ENCODE data around the gene MAST2.

MAST2 gene

DNA sequence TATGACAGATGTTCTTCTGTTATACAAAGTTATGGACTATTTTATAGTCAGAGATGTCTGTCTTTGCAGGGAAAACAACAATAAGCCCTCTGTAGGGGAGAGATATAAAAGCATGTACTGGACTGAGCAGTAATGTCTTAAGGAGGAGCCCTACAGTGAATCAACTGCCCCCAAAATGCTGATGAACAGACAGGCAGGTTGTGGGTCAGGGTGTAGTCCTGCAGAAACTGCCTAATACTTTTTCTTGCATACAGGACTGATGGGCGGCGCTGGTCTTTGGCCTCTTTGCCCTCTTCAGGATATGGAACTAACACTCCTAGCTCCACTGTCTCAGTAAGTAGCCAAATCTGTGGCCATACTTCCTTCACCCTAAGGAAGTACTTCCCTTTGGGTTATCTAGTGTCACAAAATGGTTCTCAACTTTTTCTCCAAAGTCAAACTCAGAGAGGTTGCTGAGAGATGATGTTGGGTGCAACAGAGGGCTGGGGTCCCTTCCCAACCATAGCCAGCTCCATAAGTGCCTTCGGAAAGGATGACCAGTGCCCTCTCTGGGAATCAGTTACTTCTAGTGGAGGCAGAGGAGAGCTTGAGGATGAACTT is 199.2 kb downstream of the MAST2 start:
- H3K4me3 ChIP-seq (ENCODE audit: low read length), result no peak overlapping the region
- TF ChIP-seq ZNF274 (IDR thresholded peaks at IDR 0.05; ENCODE audit: low read depth, low read length), result no peak

DNA sequence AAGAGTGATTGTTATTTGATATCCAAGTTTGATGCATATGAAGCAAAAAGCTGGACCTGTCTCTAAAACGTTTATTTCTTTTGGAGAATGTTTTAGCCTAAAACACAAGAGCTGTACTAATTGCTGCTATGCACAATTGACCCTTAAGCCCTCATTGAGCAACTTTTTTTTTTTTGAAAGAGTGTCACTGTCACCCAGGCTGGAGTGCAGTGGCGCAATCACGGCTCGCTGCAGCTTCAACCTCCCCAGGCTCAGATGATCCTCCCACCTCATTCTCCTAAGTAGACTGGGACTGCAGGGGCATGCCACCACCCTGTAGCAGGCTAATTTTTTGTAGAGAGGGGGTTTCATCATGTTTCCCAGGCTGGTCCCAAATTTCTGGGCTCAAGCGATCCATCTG is 199.9 kb downstream of the MAST2 start:
- no peak for TF ChIP-seq ZNF274 (IDR thresholded peaks at IDR 0.05; ENCODE audit: low read depth, low read length)
- H3K4me3 ChIP-seq (ENCODE audit: low read length), result no peak overlapping the region

DNA sequence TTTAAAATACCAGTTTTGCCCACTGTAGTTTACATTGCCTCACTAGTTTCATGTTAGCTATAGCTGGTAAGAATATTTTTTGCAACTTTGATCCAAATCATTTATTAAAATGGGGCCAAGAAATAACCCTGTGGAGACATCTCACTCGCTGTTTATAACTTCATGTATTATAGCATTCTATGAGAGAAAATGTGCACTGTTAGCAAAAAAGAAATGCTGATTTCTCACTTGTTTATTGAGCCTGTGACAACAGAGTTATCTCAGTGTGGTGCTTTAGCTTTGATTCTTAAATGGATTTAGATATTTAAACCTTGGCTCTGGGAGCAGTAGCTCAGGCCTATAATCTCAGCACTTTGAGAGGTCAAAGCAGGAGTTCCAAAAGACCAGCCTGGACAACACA is 201.1 kb downstream of the MAST2 start:
- no peak overlapping the region for H3K4me3 ChIP-seq (ENCODE audit: low read length)
- TF ChIP-seq ZNF274 (IDR thresholded peaks at IDR 0.05; ENCODE audit: low read depth, low read length), result no peak

DNA sequence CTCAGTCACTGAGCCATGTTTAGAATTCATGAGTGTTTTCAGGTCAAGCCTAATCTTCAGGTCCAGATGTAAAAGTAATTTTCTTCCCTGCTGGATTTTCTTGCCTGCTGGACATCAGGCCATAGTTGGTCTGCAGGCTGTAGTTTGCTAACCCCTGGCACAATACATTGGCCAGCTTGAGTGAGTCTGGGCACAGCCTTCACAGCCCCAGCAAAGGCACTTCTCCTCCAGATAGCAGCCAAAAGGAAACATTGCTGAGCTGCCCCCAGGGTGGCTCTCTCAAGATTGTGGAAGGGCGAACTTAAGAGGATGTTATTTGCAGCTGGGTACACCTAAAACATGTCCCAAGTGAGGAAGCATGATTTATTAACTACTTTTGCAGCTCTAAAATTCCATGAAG is 202.2 kb downstream of the MAST2 start:
- no peak overlapping the region for H3K4me3 ChIP-seq (ENCODE audit: low read length)
- TF ChIP-seq ZNF274 (IDR thresholded peaks at IDR 0.05; ENCODE audit: low read depth, low read length), result no peak

DNA sequence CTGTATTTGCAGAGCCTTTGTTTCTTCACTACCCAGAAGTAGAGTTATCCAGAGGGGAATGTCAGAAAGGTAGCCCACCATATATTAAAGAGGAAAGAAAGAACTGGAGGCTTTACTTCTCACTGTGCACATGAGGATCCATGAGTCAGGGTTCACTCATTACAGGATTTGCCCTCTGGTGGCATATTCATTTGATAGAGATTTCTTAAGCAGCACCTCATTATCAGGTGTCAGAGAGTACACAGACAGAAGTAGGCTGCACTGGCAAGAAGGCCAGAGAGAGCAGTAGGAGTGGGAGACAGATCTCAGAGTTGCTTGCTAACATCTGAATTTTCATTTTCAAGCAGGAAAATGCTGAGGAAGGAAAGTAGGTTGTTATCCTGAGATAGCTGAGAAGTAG is 205.2 kb downstream of the MAST2 start:
- no peak overlapping the region for H3K4me3 ChIP-seq (ENCODE audit: low read length)
- TF ChIP-seq ZNF274 (IDR thresholded peaks at IDR 0.05; ENCODE audit: low read depth, low read length), result no peak

DNA sequence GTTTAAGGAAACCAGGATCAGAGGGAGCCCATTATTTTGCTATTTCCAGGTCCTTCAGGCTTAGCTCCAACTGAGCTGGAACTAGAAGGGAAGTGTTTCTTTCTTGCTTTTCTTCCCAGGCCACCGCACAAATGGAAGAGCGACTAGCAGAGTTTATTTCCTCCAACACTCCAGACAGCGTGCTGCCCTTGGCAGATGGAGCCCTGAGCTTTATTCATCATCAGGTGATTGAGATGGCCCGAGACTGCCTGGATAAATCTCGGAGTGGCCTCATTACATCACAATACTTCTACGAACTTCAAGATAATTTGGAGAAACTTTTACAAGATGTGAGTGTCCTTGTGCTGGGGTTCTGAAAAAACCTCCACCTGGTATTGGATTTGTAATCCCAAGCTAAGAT is 207.2 kb downstream of the MAST2 start:
- TF ChIP-seq ZNF274 (IDR thresholded peaks at IDR 0.05; ENCODE audit: low read depth, low read length), result no peak
- H3K4me3 ChIP-seq (ENCODE audit: low read length), result no peak overlapping the region

DNA sequence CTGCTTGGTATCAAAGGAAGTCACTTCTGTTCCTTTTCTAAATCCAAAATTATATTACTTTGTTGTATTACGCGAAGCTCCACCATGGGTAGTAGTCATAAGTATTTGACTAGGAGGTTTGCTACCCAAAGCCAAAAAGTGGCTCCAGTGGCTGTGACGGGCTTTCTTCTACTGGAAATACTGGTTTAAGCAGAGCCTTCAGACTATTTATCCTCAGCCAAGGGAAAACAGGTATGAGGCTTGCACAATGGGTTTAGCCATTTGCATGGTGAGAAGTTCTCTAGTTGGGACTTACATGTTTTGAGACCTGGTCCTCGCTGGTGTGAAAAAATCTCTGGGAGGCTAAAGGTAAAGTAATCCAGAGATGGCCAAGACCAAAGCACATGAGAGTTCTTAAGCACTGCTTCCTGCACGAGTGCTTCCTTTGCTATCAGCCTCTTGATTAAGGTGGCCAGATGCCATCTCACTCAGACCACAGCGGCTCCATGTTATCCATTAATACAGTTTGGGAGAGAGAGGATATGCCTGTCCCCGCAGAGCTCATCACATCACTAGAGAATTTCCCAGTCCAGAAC is 207.8 kb downstream of the MAST2 start:
- TF ChIP-seq ZNF274 (IDR thresholded peaks at IDR 0.05; ENCODE audit: low read depth, low read length), result no peak
- H3K4me3 ChIP-seq (ENCODE audit: low read length), result no peak overlapping the region

DNA sequence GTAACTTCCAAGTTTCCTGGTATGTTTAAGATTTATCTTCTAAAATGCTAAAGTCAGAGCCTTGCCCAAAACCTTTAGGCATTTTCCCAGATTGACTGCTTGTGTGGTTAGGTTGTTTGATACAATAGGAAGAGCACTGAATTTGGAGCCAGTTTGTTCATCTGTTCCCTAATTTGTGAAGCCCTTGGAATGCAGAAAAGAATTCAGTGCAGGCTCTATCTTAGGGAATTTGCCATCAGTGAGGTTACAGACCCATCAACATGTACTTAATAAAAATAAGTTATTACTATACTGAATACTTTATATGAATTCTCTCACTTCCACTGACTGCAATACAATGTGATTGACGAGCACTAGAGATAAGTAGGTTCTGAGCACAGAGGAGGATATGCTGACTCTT is 208.8 kb downstream of the MAST2 start:
- H3K4me3 ChIP-seq (ENCODE audit: low read length), result no peak overlapping the region
- TF ChIP-seq ZNF274 (IDR thresholded peaks at IDR 0.05; ENCODE audit: low read depth, low read length), result no peak

DNA sequence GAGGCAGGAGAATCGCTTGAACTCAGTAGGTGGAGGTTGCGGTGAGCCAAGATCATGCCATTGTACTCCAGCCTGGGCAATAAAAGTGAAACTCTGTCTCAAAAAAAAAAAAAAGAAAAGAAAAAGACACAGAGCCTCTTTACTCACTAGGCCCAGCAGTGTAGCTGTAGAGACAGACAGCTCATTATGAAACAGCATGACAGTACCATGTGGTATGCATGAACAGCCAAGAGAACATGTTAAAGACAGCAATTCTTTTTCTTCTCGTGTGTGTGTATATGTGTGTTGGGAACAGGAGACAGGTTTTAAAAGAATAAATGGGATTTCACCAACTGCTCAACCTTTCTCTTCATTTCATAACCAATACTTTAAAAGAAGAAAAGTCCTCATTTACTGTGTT is 210.2 kb downstream of the MAST2 start:
- no peak for TF ChIP-seq ZNF274 (IDR thresholded peaks at IDR 0.05; ENCODE audit: low read depth, low read length)
- H3K4me3 ChIP-seq (ENCODE audit: low read length), result no peak overlapping the region

DNA sequence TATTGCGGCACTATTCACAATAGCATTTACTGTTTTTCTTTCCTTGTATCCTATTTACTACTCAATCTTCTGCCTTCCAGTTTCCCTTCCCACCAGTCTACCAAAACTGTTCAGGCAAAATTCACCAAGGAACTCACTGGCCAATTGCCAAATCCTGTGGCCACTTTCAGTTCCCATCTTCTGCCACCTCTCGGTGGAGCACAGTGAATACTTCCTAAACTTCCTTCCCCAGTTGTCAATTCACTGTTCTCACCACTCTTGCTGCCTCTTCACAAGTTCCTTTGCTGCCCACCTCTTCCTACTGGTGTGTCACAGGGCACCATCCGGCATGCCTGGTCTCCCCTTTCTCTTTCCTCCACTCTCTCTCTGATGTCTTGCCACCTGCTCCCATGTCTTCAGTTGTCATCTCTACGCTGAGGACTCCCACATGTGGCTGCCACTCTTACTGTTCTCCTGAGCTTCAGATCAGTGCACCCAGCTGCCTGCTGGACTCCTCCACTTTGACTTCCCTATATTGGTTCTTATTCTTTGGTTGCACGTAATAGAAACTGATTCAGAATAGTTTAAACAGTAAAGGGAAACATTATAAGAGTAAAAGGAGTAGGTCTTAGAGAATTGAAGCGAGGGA is 214.6 kb downstream of the MAST2 start:
- no peak for TF ChIP-seq ZNF274 (IDR thresholded peaks at IDR 0.05; ENCODE audit: low read depth, low read length)
- H3K4me3 ChIP-seq (ENCODE audit: low read length), result no peak overlapping the region

DNA sequence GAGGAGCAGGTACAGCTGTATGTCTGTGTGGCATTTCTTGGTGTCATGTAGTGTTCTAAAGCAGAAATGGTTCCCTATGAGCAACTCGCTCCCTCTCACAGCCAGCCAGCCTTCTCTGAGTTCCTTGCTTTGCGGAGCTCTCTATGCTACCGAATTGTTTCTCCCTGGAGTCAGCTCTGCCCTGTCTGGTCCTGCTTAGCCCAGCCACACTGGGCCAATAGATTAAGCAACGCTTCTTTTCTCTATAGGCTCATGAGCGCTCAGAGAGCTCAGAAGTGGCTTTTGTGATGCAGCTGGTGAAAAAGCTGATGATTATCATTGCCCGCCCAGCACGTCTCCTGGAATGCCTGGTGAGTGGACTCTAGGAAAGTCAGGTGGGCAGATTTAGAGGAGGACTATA is 215.9 kb downstream of the MAST2 start:
- H3K4me3 ChIP-seq (ENCODE audit: low read length), result no peak overlapping the region
- no peak for TF ChIP-seq ZNF274 (IDR thresholded peaks at IDR 0.05; ENCODE audit: low read depth, low read length)

DNA sequence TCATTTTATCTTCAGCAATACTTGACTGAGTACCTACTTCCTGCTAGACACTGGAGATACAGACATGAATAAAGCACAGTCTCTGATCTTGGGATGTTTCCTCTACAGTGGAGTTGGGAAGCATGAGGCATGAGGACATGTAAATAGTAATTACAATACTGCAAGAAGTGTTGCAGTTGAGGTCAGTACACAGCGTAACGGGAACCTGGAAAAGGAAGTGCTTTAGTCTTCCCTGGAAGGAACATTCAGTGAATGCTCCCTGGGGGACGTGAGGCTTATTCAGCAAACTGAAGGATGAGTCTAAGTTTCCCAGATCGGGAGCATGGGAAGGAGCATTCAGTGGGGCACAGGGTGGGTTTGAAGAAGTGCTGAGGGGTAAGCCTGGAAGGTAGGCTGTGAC is 216.6 kb downstream of the MAST2 start:
- TF ChIP-seq ZNF274 (IDR thresholded peaks at IDR 0.05; ENCODE audit: low read depth, low read length), result no peak
- H3K4me3 ChIP-seq (ENCODE audit: low read length), result no peak overlapping the region

DNA sequence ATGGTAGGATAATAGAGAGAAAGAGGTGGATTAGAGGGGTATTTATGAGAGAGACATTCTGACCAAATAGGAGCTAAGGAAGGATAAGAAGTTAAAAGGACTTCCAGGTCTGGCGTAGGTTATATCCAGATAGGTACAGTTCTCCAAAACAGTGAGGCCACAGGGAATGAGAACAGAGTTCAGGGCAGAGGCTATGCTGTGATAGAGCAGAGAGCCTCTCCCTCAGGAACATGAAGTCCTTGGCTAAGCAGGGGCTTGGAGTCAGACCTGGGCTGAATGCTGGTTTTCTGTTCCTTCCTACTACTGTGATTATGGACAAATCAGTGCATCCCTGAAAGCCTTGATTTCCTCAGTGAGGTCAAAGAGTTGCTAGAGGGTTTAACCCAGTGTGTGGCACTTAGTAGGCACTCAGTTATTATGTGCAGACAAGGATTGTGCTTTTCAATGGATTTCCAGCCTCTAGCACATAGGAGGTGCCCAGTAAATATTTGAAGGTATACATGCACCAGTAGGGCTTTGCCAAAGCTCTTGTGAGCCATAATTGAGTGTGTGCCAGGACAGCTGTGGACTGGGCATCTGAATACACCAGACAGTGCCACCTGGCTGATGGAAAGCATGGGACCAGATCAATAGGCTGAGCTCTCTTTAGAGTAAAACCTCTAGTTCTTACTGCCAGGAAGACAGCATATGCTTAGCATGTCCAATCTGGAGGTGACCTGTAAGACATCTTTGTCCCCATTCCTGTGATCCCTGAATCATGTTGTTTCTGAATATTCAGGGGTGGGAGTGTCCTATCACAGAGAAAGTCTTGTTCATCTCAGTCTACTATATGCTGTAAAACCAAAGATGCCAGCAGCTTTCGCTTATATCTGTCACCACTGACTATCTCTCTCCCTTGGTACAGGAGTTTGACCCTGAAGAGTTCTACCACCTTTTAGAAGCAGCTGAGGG is 217.9 kb downstream of the MAST2 start:
- no peak for TF ChIP-seq ZNF274 (IDR thresholded peaks at IDR 0.05; ENCODE audit: low read depth, low read length)
- H3K4me3 ChIP-seq (ENCODE audit: low read length), result no peak overlapping the region

DNA sequence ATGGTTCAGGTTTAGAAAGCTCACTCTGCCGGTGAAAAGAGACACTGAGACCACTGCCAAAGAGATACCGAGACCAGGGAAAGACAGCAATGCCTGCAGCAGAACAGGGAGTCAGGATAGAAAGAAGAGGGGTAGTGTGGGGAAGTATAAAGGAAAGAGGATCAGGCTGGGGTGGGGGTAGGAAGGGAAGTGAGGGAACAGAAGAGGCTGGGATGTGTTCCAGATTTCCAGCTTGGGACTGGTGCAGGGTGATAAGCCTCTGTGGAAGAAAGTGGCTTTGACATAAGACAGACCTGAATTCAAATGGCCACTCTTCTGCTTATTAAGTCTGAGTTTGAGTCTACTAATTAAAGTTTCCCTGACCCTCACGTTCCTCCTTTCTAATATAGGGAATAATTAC is 223.1 kb downstream of the MAST2 start:
- no peak overlapping the region for H3K4me3 ChIP-seq (ENCODE audit: low read length)
- no peak for TF ChIP-seq ZNF274 (IDR thresholded peaks at IDR 0.05; ENCODE audit: low read depth, low read length)

Measured in GM08714 (cell line).